WI38 (cell line): ENCODE data around the gene PARD3B.

ENCODE experiments used
- H3K4me3 ChIP-seq: 2 replicates; pipeline ENCODE4 v1.5.1; 2011; ENCODE audit warnings: low read depth, mild to moderate bottlenecking, control low read depth, low read length
- CTCF ChIP-seq: IDR thresholded peaks from 2 replicates; pipeline ENCODE4 v1.5.1; 2012; ENCODE audit warnings: low read depth, mild to moderate bottlenecking, control low read depth, low read length

The PARD3B gene

GRCh38 chr2:204575463-204575862, 30.2 kb downstream of the PARD3B start:
- TF ChIP-seq CTCF: no peak
- H3K4me3 ChIP-seq: no peak overlapping the region

DNA sequence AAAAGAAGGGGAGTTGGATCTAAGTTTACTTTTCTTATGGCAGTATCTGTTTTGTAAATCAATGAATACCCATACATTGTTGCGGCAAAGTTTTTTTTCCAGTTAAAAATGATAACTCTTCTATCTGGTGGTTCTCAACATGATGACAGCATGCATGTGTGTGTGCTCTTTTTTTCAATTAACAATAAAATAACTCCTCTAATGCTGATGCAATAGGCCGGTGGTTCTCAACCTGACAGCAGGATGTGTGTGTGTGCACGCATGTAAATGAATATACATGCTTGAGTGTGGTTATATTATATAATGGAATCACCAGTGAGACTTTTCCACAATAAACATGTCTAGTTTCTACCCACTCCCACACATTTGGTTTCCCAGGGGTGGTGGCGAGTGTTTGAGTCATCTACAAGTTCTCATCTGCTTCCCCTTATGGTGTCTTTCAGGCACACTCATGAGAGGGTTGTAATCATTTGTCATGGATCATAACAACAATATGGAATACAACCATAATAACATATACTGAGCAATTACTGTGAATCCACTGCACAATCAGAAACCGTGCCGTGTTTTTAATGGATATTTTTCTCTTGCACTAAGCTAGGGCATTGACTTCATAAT, 31.2 kb downstream of the PARD3B start:
- no peak for TF ChIP-seq CTCF

GRCh38 chr2:204578928-204579598, 33.8 kb downstream of the PARD3B start:
- TF ChIP-seq CTCF: no peak
- no peak overlapping the region for H3K4me3 ChIP-seq

More for the DNA sequence above, 31.2 kb downstream of the PARD3B start:
- no peak overlapping the region for H3K4me3 ChIP-seq

DNA sequence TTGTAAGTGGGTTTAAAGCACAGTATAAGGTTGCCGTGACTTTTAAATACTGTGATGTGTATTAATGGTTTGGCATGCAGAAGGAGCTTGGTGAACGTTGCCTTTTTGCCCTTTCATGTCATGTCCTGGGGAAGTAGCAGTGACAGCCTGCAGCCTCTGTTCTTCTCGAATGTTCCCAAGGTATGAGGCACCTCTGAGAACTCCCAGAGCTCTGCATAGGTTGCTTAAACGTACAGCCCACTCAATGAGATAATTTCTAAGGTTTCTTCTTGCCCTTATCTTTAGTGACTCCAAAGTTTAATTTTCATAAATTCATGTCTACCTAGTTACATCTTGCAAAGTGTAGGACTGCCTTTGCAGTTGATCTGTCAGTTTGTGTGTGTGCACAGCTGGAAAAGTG, 36.7 kb downstream of the PARD3B start:
- TF ChIP-seq CTCF: no peak
- no peak overlapping the region for H3K4me3 ChIP-seq

DNA sequence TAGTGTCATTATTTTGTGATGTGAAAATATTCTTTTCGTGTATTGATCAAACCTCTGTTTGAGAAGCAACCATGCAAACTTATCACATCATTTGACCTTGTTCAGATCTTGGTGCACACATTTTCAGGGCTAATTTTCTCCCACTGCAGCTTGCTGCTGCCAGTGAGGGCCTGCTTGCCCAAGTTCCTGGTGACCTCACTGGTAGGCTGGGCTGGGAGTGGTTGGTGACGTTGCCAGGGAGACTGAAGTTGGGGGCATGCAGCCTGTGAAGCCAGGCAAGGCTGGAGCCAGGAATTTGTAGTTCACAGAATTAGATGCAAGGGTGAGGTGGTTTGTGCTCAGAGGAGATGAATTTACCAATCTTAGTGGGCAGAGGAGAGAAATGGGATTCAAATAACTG, 38.5 kb downstream of the PARD3B start:
- H3K4me3 ChIP-seq: no peak overlapping the region
- no peak for TF ChIP-seq CTCF

DNA sequence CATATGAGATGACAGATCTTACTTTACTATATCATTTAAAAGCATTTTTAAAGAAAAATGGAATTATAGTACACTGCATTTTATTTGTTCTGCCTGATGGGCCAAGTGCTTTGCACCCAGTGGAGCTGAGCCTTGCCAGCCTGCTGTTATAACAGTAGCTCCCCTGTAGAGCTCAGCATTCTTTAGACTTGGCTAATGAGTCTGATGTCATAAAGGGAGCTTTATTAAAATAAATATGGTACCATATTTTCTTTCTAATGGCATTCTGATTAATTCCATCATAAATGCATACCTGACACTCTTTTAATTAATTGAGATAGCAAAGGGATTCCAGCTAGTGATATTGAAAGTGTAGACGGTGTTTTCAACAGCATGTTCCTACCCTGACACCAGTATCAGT, 40.7 kb downstream of the PARD3B start:
- H3K4me3 ChIP-seq: no peak overlapping the region
- TF ChIP-seq CTCF: no peak

GRCh38 chr2:204586444-204587180, 41.3 kb downstream of the PARD3B start:
- no peak overlapping the region for H3K4me3 ChIP-seq
- no peak for TF ChIP-seq CTCF
